GM23248 (cell line): ENCODE results near the gene MUC15.

Source experiments
- EZH2 ChIP-seq: fragments of 200-600 bp; sonication (generic); IDR thresholded peaks from 2 replicates; pipeline ENCODE4 v1.6.1; 2018; ENCODE audit warnings: antibody characterized with exemption, mild to moderate bottlenecking; ENCODE audit not compliant: insufficient read depth, poor library complexity, severe bottlenecking
- EZH2phosphoT487 ChIP-seq: fragments of 200-600 bp; sonication (generic); IDR thresholded peaks from 2 replicates; pipeline ENCODE4 v1.6.1; 2018; ENCODE audit warnings: antibody characterized with exemption, moderate library complexity, mild to moderate bottlenecking, low read depth; ENCODE audit not compliant: insufficient read depth

- TF ChIP-seq EZH2phosphoT487 (no peak), EZH2 (no peak)
These were observed 49.1 kb upstream of the MUC15 start for GRCh38 chr11:26621132-26621531.
